ENCODE results near the gene RNU2-1. TPM values are rescaled to one million over a fixed set of nuclear protein-coding genes. Genes with fewer than 3 reads are reported as not detected.

Gene RNU2-1
- polyA plus RNA-seq, 1 donor from 2014 or later: not detected

DNA sequence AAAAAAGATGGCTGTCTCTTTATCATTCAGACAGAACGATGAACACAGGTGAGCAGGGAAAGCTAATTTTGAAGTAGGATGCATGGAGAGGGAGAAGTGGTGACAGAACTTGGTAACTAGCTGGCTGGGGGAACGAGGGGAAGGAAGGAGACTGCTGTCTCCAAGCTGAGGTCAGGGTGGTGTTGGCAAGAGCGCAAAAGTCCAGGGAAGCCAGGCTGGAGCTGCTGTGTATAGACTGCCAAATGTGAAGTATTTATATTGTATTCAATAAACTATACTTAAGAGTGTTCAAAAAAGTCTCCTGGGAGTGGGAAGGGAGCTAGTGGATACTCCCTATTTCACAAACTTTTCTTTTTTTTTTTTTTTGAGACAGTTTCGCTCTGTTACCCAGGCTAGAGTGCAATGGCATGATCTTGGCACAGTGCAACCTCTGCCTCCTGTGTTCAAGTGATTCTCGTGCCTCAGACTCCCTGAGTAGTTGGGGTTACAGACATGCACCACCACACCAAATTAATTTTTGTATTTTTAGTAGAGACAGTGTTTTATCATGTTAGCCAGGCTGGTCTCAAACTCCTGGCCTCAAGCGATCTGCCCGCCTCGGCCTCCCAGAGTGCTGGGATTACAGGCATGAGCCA is 13.9 kb downstream of the RNU2-1 start:
- Histone ChIP-seq H3K79me2 (replicated peaks; ENCODE audit: insufficient read depth, low read length) (no peaks in the 10 kb centered on the region), H3K4me3 (ENCODE audit: low read length) (no peak overlapping the region), H3K9ac (ENCODE audit: low read length) (no peak overlapping the region), H3K36me3 (ENCODE audit: insufficient read depth, low read length) (no peaks in the 10 kb centered on the region), H3K9me2 (ENCODE audit: insufficient read depth, low read length) (no peaks in the 10 kb centered on the region), H2AFZ (ENCODE audit: low read depth, low read length) (no peak overlapping the region), H3F3A (ENCODE audit: insufficient read depth, low read length, poor library complexity, severe bottlenecking) (no peaks in the 10 kb centered on the region), H3K4me2 (ENCODE audit: low read length) (no peak overlapping the region), H3K27ac (ENCODE audit: low read length) (no peak overlapping the region), H4K20me1 (ENCODE audit: insufficient read depth) (no peaks in the 10 kb centered on the region), H3K27me3 (ENCODE audit: insufficient read depth, low read depth, low read length) (no peaks in the 10 kb centered on the region), H3K9me3 (ENCODE audit: low read length) (no peaks in the 10 kb centered on the region)
- no peak for TF ChIP-seq EP300 (conservative IDR thresholded peaks at IDR 0.05; ENCODE audit: poor library complexity, severe bottlenecking)
- no peak for TF ChIP-seq POLR2AphosphoS5 (IDR thresholded peaks at IDR 0.05)
- no peak for TF ChIP-seq RAD21 (conservative IDR thresholded peaks at IDR 0.05)
- TF ChIP-seq EZH2 (IDR thresholded peaks at IDR 0.05; ENCODE audit: borderline replicate concordance, insufficient read depth, low read length, poor library complexity, severe bottlenecking): no peak
- no peak for TF ChIP-seq SMC3 (conservative IDR thresholded peaks at IDR 0.05; ENCODE audit: poor library complexity)
- TF ChIP-seq, protein P1, sequence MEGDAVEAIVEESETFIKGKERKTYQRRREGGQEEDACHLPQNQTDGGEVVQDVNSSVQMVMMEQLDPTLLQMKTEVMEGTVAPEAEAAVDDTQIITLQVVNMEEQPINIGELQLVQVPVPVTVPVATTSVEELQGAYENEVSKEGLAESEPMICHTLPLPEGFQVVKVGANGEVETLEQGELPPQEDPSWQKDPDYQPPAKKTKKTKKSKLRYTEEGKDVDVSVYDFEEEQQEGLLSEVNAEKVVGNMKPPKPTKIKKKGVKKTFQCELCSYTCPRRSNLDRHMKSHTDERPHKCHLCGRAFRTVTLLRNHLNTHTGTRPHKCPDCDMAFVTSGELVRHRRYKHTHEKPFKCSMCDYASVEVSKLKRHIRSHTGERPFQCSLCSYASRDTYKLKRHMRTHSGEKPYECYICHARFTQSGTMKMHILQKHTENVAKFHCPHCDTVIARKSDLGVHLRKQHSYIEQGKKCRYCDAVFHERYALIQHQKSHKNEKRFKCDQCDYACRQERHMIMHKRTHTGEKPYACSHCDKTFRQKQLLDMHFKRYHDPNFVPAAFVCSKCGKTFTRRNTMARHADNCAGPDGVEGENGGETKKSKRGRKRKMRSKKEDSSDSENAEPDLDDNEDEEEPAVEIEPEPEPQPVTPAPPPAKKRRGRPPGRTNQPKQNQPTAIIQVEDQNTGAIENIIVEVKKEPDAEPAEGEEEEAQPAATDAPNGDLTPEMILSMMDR (IDR thresholded peaks at IDR 0.05; ENCODE audit: poor library complexity, severe bottlenecking): no peak
- TF ChIP-seq, protein P2, sequence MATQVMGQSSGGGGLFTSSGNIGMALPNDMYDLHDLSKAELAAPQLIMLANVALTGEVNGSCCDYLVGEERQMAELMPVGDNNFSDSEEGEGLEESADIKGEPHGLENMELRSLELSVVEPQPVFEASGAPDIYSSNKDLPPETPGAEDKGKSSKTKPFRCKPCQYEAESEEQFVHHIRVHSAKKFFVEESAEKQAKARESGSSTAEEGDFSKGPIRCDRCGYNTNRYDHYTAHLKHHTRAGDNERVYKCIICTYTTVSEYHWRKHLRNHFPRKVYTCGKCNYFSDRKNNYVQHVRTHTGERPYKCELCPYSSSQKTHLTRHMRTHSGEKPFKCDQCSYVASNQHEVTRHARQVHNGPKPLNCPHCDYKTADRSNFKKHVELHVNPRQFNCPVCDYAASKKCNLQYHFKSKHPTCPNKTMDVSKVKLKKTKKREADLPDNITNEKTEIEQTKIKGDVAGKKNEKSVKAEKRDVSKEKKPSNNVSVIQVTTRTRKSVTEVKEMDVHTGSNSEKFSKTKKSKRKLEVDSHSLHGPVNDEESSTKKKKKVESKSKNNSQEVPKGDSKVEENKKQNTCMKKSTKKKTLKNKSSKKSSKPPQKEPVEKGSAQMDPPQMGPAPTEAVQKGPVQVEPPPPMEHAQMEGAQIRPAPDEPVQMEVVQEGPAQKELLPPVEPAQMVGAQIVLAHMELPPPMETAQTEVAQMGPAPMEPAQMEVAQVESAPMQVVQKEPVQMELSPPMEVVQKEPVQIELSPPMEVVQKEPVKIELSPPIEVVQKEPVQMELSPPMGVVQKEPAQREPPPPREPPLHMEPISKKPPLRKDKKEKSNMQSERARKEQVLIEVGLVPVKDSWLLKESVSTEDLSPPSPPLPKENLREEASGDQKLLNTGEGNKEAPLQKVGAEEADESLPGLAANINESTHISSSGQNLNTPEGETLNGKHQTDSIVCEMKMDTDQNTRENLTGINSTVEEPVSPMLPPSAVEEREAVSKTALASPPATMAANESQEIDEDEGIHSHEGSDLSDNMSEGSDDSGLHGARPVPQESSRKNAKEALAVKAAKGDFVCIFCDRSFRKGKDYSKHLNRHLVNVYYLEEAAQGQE (IDR thresholded peaks at IDR 0.05; ENCODE audit: borderline replicate concordance): no peak
- TF ChIP-seq TAF1 (IDR thresholded peaks at IDR 0.05; ENCODE audit: low read depth): no peak
- no peak for TF ChIP-seq MXI1 (conservative IDR thresholded peaks at IDR 0.05; ENCODE audit: poor library complexity, severe bottlenecking)

DNA sequence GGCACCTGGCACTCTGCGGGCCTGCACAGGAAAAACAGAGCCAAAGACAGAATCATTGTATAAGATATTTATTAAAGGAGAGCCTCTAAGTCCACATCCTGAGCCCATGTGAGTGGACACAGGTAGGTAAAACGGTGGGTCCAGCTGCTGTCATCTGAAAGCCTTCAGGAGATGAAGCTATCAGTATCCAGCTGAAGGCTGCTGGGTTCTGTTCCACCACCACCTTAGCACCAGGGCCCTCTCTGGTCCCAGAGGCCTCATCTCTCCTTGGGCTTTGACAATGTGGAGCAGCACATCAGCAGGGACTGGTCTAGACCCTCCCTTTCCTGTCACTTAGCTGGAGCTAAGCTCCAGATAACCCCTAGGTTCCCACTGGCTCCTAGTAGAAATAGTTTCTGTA is 14.8 kb downstream of the RNU2-1 start:
- H3K27ac ChIP-seq (ENCODE audit: low read length): no peak overlapping the region
- no peak overlapping the region for H3K4me2 ChIP-seq (ENCODE audit: low read length)
- H4K20me1 ChIP-seq (ENCODE audit: insufficient read depth): no peaks in the 10 kb centered on the region
- no peaks in the 10 kb centered on the region for H3K27me3 ChIP-seq (ENCODE audit: insufficient read depth, low read depth, low read length)
- TF ChIP-seq POLR2AphosphoS5 (IDR thresholded peaks at IDR 0.05) (no peak), TAF1 (IDR thresholded peaks at IDR 0.05; ENCODE audit: low read depth) (no peak), EP300 (conservative IDR thresholded peaks at IDR 0.05; ENCODE audit: poor library complexity, severe bottlenecking) (no peak), RAD21 (conservative IDR thresholded peaks at IDR 0.05) (no peak), MXI1 (conservative IDR thresholded peaks at IDR 0.05; ENCODE audit: poor library complexity, severe bottlenecking) (no peak), SMC3 (conservative IDR thresholded peaks at IDR 0.05; ENCODE audit: poor library complexity) (no peak)
- TF ChIP-seq, protein P2 (IDR thresholded peaks at IDR 0.05; ENCODE audit: borderline replicate concordance): no peak
- TF ChIP-seq, protein P1 (IDR thresholded peaks at IDR 0.05; ENCODE audit: poor library complexity, severe bottlenecking): no peak
- no peak overlapping the region for H3K4me3 ChIP-seq (ENCODE audit: low read length)
- H3K9me2 ChIP-seq (ENCODE audit: insufficient read depth, low read length): no peaks in the 10 kb centered on the region
- H2AFZ ChIP-seq (ENCODE audit: low read depth, low read length): no peak overlapping the region
- no peaks in the 10 kb centered on the region for H3K36me3 ChIP-seq (ENCODE audit: insufficient read depth, low read length)
- H3K79me2 ChIP-seq (replicated peaks; ENCODE audit: insufficient read depth, low read length): no peaks in the 10 kb centered on the region
- no peak overlapping the region for H3K9ac ChIP-seq (ENCODE audit: low read length)
- H3F3A ChIP-seq (ENCODE audit: insufficient read depth, low read length, poor library complexity, severe bottlenecking): no peaks in the 10 kb centered on the region
- H3K9me3 ChIP-seq (ENCODE audit: low read length): no peaks in the 10 kb centered on the region

Measured in neural cell (in vitro differentiated cells).